HEK293 (cell line): ENCODE measurements around the gene LBX2.

Experiments
- CTCF ChIP-seq: fragments of 450-650 bp; formaldehyde crosslinking; IDR thresholded peaks from 2 replicates; pipeline ENCODE4 v1.5.1; 2016; ENCODE audit warnings: missing biosample characterization, missing genetic modification characterization
- GFI1B ChIP-seq: fragments of 450-650 bp; formaldehyde crosslinking; IDR thresholded peaks from 2 replicates; pipeline ENCODE4 v1.5.1; 2016; ENCODE audit warnings: missing biosample characterization, missing genetic modification characterization
- KLF1 ChIP-seq: fragments of 450-650 bp; formaldehyde crosslinking; IDR thresholded peaks from 2 replicates; pipeline ENCODE4 v1.5.1; 2016; ENCODE audit warnings: missing biosample characterization, missing genetic modification characterization
- KLF8 ChIP-seq: fragments of 450-650 bp; formaldehyde crosslinking; IDR thresholded peaks from 2 replicates; pipeline ENCODE4 v1.5.1; 2016; ENCODE audit warnings: missing biosample characterization, missing genetic modification characterization
- REST ChIP-seq: fragments of 450-650 bp; formaldehyde crosslinking; IDR thresholded peaks from 2 replicates; pipeline ENCODE4 v1.5.1; 2016; ENCODE audit warnings: missing biosample characterization, missing genetic modification characterization
- YY1 ChIP-seq: fragments of 450-650 bp; formaldehyde crosslinking; IDR thresholded peaks from 2 replicates; pipeline ENCODE4 v1.5.1; 2018; ENCODE audit warnings: missing biosample characterization, missing genetic modification characterization
- ZBTB21 ChIP-seq: fragments of 450-650 bp; formaldehyde crosslinking; IDR thresholded peaks from 2 replicates; pipeline ENCODE4 v1.5.1; 2017; ENCODE audit warnings: missing biosample characterization, missing genetic modification characterization
- ZFP37 ChIP-seq: fragments of 450-650 bp; formaldehyde crosslinking; IDR thresholded peaks from 2 replicates; pipeline ENCODE4 v1.5.1; 2016; ENCODE audit warnings: missing biosample characterization, missing genetic modification characterization
- ZNF239 ChIP-seq: fragments of 450-650 bp; formaldehyde crosslinking; IDR thresholded peaks from 2 replicates; pipeline ENCODE4 v1.5.1; 2016; ENCODE audit warnings: missing biosample characterization, missing genetic modification characterization
- ZNF24 ChIP-seq: fragments of 450-650 bp; formaldehyde crosslinking; IDR thresholded peaks from 2 replicates; pipeline ENCODE4 v1.5.1; 2016; ENCODE audit warnings: missing biosample characterization, missing genetic modification characterization
- ZNF398 ChIP-seq: fragments of 450-650 bp; formaldehyde crosslinking; IDR thresholded peaks from 2 replicates; pipeline ENCODE4 v1.5.1; 2017; ENCODE audit warnings: missing biosample characterization, missing genetic modification characterization
- ZNF623 ChIP-seq: fragments of 450-650 bp; formaldehyde crosslinking; IDR thresholded peaks from 2 replicates; pipeline ENCODE4 v1.5.1; 2016; ENCODE audit warnings: missing biosample characterization, missing genetic modification characterization
- ZSCAN30 ChIP-seq: fragments of 450-650 bp; IDR thresholded peaks from 2 replicates; pipeline ENCODE4 v1.5.1; 2018; ENCODE audit warnings: missing biosample characterization, mild to moderate bottlenecking, missing genetic modification characterization, moderate library complexity

- TF ChIP-seq CTCF (tag by site-specific recombination) = no peak
- TF ChIP-seq YY1 (tag by site-specific recombination) = no peak
- no peak for TF ChIP-seq ZFP37 (tag by site-specific recombination)
- no peak for TF ChIP-seq ZNF24 (tag by site-specific recombination)
- no peak for TF ChIP-seq ZNF623 (tag by site-specific recombination)
- TF ChIP-seq KLF1 (tag by site-specific recombination) = no peak
- no peak for TF ChIP-seq ZNF239 (tag by site-specific recombination)
- no peak for TF ChIP-seq ZBTB21 (tag by site-specific recombination)
- no peak for TF ChIP-seq ZNF398 (tag by site-specific recombination)
- no peak for TF ChIP-seq GFI1B (tag by site-specific recombination)
- no peak for TF ChIP-seq ZSCAN30
- TF ChIP-seq KLF8 (tag by site-specific recombination) = no peak
- no peak for TF ChIP-seq REST
These were observed 39.5 kb upstream of the LBX2 start for GRCh38 chr2:74538881-74539339.
